ENCODE data around the gene AGPAT3. TPM values are rescaled to one million over a fixed set of nuclear protein-coding genes. Genes with fewer than 3 reads are reported as not detected.

Gene AGPAT3
- total and polyA plus RNA-seq, 3 donors from 2014 or later, result 64.5 to 77.5 (median 69.8) TPM

DNA sequence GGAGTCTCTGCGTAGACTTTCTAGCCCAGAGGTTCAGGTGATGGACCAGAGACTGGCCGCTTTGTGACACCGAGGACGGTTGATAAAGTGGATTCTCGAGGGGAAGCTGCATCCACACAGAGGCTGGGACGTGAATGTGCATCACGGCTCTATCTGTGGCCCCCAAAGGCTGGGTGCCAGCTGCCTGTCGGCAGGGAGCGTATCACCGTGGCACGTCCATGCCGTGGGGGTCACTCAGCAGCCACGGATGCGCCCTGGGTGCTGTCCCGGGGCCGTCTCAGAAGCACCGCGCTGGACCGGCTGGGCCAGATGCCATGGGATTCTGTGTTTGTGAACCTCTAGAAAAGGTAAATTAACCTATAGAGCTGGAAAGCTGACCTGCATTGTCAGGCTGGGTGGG lies 89.9 kb downstream of the AGPAT3 start:
- 91 to 96% methylated on average over 19 of the region's 19 CpGs for WGBS, 2 donors
- DNase-seq, result no peak
- Histone ChIP-seq H3K36me3 (ENCODE audit: low read depth, missing control alignments) (no peaks in the 10 kb centered on the region), H3K9me3 (no peaks in the 10 kb centered on the region), H3K4me1 (peaks cover 16% of the 10 kb centered on the region), H3K27ac (no peak overlapping the region), H3K27me3 (no peaks in the 10 kb centered on the region), H3K4me3 (no peak overlapping the region)
- intact Hi-C loops (cut with DNase I; ENCODE audit: low total_unique reads), result no loop called here
- TF ChIP-seq, protein P1, sequence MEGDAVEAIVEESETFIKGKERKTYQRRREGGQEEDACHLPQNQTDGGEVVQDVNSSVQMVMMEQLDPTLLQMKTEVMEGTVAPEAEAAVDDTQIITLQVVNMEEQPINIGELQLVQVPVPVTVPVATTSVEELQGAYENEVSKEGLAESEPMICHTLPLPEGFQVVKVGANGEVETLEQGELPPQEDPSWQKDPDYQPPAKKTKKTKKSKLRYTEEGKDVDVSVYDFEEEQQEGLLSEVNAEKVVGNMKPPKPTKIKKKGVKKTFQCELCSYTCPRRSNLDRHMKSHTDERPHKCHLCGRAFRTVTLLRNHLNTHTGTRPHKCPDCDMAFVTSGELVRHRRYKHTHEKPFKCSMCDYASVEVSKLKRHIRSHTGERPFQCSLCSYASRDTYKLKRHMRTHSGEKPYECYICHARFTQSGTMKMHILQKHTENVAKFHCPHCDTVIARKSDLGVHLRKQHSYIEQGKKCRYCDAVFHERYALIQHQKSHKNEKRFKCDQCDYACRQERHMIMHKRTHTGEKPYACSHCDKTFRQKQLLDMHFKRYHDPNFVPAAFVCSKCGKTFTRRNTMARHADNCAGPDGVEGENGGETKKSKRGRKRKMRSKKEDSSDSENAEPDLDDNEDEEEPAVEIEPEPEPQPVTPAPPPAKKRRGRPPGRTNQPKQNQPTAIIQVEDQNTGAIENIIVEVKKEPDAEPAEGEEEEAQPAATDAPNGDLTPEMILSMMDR (IDR thresholded peaks at IDR 0.05), result no peak
- TF ChIP-seq POLR2A (IDR thresholded peaks at IDR 0.05), result no peak

DNA sequence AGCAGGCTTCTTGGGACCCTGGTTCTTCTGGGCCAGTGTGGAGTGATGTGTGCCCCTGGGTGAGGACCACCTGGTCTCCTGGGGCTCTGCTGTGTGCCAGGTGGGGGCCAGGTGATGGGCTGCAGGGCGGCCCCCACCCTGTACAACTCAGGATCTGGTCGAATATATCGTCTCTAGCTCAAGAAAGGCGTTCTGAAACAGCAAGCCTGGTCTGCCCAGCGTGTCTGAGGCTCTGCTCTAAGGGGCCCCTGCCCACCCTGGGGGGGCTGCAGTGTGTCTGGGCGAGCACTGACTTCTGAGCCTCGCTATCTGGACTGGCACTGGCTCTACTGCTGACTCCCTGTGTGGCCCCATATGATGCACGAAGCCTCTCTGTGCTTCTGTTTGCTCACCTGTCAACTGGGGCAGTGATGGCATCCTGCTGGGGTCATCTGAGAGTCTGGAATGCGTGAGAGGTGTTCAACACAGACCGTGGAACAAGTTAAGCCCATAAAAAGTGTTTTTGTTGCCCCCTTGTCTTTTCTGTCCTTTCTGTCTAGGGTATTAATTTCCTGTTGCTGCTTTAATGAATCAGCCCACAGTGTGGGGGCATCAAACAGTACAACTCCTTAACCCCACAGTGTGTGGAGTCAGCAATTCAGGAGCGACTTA lies 91.1 kb downstream of the AGPAT3 start:
- H3K36me3 ChIP-seq (ENCODE audit: low read depth, missing control alignments), result no peaks in the 10 kb centered on the region
- no peaks in the 10 kb centered on the region for H3K27me3 ChIP-seq
- WGBS, 2 donors, result 70 to 85% methylated on average over 10 to 11 of the region's 11 CpGs
- no peaks in the 10 kb centered on the region for H3K9me3 ChIP-seq
- peaks cover 16% of the 10 kb centered on the region for H3K4me1 ChIP-seq
- intact Hi-C loops (cut with DNase I; ENCODE audit: low total_unique reads), result no loop called here
- TF ChIP-seq POLR2A (IDR thresholded peaks at IDR 0.05), result no peak
- TF ChIP-seq, protein P1 (IDR thresholded peaks at IDR 0.05), result no peak
- no peak overlapping the region for H3K4me3 ChIP-seq
- no peak overlapping the region for H3K27ac ChIP-seq
- DNase-seq, result no peak

DNA sequence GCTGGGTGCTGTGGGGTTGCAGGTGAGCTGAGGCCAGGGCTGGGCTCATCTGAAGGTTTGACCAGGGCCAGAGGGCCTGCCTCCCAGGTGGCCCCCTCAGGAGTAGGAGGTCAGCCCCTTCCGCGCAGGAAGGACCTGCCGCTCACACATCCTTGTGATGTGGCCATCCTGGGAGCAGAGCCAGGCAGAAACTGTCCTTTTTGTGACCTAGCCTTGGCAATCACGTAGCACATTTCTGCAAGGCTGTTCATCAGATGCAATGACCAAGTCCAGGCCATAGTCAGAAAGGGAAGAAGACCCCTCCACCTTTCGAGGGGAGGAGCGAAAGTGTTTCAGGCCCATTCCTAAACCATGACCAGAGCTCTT lies 91.6 kb downstream of the AGPAT3 start:
- peak; percentile 67 for DNase-seq
- no peaks in the 10 kb centered on the region for H3K9me3 ChIP-seq
- peaks cover 16% of the 10 kb centered on the region for H3K4me1 ChIP-seq
- intact Hi-C loops (cut with DNase I; ENCODE audit: low total_unique reads), result no loop called here
- H3K27me3 ChIP-seq, result no peaks in the 10 kb centered on the region
- TF ChIP-seq, protein P1 (IDR thresholded peaks at IDR 0.05), result no peak
- TF ChIP-seq POLR2A (IDR thresholded peaks at IDR 0.05), result no peak
- 52 to 86% methylated on average over 6 of the region's 6 CpGs for WGBS, 2 donors
- no peaks in the 10 kb centered on the region for H3K36me3 ChIP-seq (ENCODE audit: low read depth, missing control alignments)
- no peak overlapping the region for H3K4me3 ChIP-seq
- no peak overlapping the region for H3K27ac ChIP-seq

- H3K9me3 ChIP-seq, result no peaks in the 10 kb centered on the region
- no peak overlapping the region for H3K27ac ChIP-seq
- intact Hi-C loops (cut with DNase I; ENCODE audit: low total_unique reads), result no loop called here
- no peak for DNase-seq
- H3K4me1 ChIP-seq, result peaks cover 16% of the 10 kb centered on the region
- WGBS, 2 donors, result 70 to 79% methylated on average over 10 to 17 of the region's 17 CpGs
- TF ChIP-seq POLR2A (IDR thresholded peaks at IDR 0.05), result no peak
- TF ChIP-seq, protein P1 (IDR thresholded peaks at IDR 0.05), result no peak
- H3K4me3 ChIP-seq, result no peak overlapping the region
- no peaks in the 10 kb centered on the region for H3K27me3 ChIP-seq
- H3K36me3 ChIP-seq (ENCODE audit: low read depth, missing control alignments), result no peaks in the 10 kb centered on the region
Measured at GRCh38 chr21:43957128-43957571, 92.1 kb downstream of the AGPAT3 start.

Measured in testis (tissue), 3 donors.